Uterus (tissue), 2 donors: ENCODE data around the gene PFDN2.

Experiments
- POLR2A ChIP-seq, 2 donors: fragments of 450-650 bp; IDR thresholded peaks; one replicate each; pipeline ENCODE4 v1.6.1; 2016; ENCODE audit warnings: antibody characterized with exemption in 2 of 2, mild to moderate bottlenecking in 1 of 2, moderate library complexity in 1 of 2
- TF ChIP-seq, protein P1 (sequence below), 4 experiments: fragments of 200-600 bp in 2 of 4; fragments of 450-650 bp in 2 of 4; sonication (generic) in 2 of 4; IDR thresholded peaks; one replicate each; pipeline ENCODE4 v1.5.1; 2016 to 2019; ENCODE audit warnings: antibody characterized with exemption in 4 of 4, mild to moderate bottlenecking in 2 of 4, moderate library complexity in 1 of 4

DNA sequence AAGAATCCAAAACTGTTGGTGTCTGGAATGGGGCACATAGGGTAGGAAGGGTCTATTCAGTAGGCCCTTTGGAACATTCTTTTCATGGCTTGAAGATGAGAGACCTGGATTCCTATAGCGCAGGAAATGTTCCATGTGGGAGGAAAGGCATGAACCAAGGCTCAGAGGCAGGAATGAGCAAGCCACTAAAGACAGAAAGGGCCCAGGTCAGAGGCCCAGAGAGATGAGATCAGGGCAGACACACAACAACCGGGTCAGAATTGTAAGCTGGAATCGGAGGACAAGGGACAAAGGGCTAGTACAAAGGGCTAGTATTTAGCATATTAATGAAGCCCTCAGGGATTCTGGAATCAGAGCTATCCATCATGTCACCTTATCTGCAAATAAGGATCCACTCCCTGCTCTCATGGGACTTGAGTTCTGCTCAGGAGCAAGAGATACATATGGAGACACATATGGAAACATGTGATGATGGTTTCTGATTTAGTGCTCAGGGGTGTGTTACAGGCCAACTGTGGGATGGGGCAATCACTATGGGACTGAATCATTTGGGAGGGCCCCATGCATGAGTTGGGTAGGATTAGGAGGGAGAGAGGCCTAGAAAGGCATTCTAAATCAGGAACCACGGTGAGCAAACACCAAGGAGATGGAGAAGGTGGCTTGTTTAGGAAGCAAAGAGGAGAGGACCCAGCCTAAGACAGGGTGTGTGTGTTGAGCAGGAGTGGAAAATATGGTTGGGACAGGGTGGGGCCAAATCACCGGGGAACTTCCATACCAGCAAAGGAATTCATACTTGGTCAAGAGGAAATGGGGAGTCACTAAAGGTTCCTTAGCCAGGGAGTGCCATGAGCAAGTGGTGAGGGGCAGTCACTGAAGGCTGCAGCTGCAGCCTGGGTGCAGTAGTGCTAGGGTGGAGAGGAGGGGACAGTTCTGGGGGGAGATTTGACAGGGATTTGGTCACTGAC is 37.1 kb downstream of the PFDN2 start:
- no peak for TF ChIP-seq POLR2A (IDR thresholded peaks at IDR 0.05)
- TF ChIP-seq, protein P1, sequence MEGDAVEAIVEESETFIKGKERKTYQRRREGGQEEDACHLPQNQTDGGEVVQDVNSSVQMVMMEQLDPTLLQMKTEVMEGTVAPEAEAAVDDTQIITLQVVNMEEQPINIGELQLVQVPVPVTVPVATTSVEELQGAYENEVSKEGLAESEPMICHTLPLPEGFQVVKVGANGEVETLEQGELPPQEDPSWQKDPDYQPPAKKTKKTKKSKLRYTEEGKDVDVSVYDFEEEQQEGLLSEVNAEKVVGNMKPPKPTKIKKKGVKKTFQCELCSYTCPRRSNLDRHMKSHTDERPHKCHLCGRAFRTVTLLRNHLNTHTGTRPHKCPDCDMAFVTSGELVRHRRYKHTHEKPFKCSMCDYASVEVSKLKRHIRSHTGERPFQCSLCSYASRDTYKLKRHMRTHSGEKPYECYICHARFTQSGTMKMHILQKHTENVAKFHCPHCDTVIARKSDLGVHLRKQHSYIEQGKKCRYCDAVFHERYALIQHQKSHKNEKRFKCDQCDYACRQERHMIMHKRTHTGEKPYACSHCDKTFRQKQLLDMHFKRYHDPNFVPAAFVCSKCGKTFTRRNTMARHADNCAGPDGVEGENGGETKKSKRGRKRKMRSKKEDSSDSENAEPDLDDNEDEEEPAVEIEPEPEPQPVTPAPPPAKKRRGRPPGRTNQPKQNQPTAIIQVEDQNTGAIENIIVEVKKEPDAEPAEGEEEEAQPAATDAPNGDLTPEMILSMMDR (IDR thresholded peaks at IDR 0.05), result no peak
